DOHH2 (cell line): ENCODE results near the gene CCDC88B.
"Not testable (repeated sequence)": the region's sequence is repeated elsewhere in the genome, so short reads cannot be mapped to it uniquely, and the experiment has no call there.

Experiments
- H3F3A ChIP-seq: fragments of 200-600 bp; sonication (generic), shearing (Covaris generic); 2 replicates; pipeline ENCODE4 v1.6.0; 2016; ENCODE audit warnings: antibody characterized with exemption, mild to moderate bottlenecking; ENCODE audit not compliant: control insufficient read depth, insufficient read depth
- H3K27ac ChIP-seq: fragments of 200-600 bp; sonication (generic); 2 replicates; pipeline ENCODE4 v1.5.1; 2014; ENCODE audit warnings: low read depth, mild to moderate bottlenecking, low read length, moderate library complexity
- H3K27me3 ChIP-seq: fragments of 200-600 bp; sonication (generic); 2 replicates; pipeline ENCODE4 v1.6.1; 2014; ENCODE audit warnings: mild to moderate bottlenecking, low read length, mixed read lengths; ENCODE audit not compliant: control insufficient read depth
- H3K36me3 ChIP-seq: fragments of 200-600 bp; sonication (generic); 2 replicates; pipeline ENCODE4 v1.6.1; 2014; ENCODE audit warnings: mild to moderate bottlenecking, low read length, moderate library complexity, mixed read lengths; ENCODE audit not compliant: control insufficient read depth
- H3K4me1 ChIP-seq: fragments of 200-600 bp; sonication (generic); 2 replicates; pipeline ENCODE4 v1.6.1; 2014; ENCODE audit warnings: mild to moderate bottlenecking, low read length, mixed read lengths; ENCODE audit not compliant: control insufficient read depth
- H3K4me2 ChIP-seq: fragments of 200-600 bp; sonication (generic); 2 replicates; pipeline ENCODE4 v1.6.0; 2014; ENCODE audit warnings: mild to moderate bottlenecking, low read length, moderate library complexity
- H3K4me3 ChIP-seq: fragments of 200-600 bp; sonication (generic); 2 replicates; pipeline ENCODE4 v1.5.1; 2014; ENCODE audit warnings: mild to moderate bottlenecking, low read length, mixed read lengths
- H3K79me2 ChIP-seq: fragments of 200-600 bp; sonication (generic); 2 replicates; pipeline ENCODE4 v1.6.1; 2014; ENCODE audit warnings: mild to moderate bottlenecking, low read length, mixed read lengths; ENCODE audit not compliant: control insufficient read depth
- H3K9me2 ChIP-seq: fragments of 200-600 bp; sonication (generic); replicated peaks from 2 replicates; pipeline ENCODE4 v1.6.1; 2014; ENCODE audit warnings: mild to moderate bottlenecking, low read length, mixed read lengths; ENCODE audit not compliant: control insufficient read depth
- H3K9me3 ChIP-seq: fragments of 200-600 bp; sonication (generic); 2 replicates; pipeline ENCODE4 v1.6.1; 2014; ENCODE audit warnings: antibody characterized with exemption, low read length, mixed read lengths; ENCODE audit not compliant: control insufficient read depth, insufficient read depth
- H4K20me1 ChIP-seq: fragments of 200-600 bp; sonication (generic); 2 replicates; pipeline ENCODE4 v1.6.0; 2014; ENCODE audit warnings: low read depth, mild to moderate bottlenecking, antibody characterized with exemption, low read length, moderate library complexity; ENCODE audit not compliant: control insufficient read depth, insufficient read depth
- CTCF ChIP-seq: fragments of 200-600 bp; sonication (generic); IDR thresholded peaks from one replicate; pipeline ENCODE4 v1.5.1; 2014; ENCODE audit warnings: antibody characterized with exemption, mild to moderate bottlenecking, low read depth, low read length; ENCODE audit not compliant: poor library complexity, severe bottlenecking
- EZH2phosphoT487 ChIP-seq: fragments of 200-600 bp; sonication (generic); IDR thresholded peaks from 2 replicates; pipeline ENCODE4 v1.6.1; 2017; ENCODE audit warnings: borderline replicate concordance, mild to moderate bottlenecking, antibody characterized with exemption, low read length, moderate library complexity, mixed read lengths

The CCDC88B gene

GRCh38 chr11:64321533-64321932 is 18.5 kb upstream of the CCDC88B start:
- no peak overlapping the region for H3K4me2 ChIP-seq
- no peak overlapping the region for H3K4me3 ChIP-seq
- peaks cover 39% of the 10 kb centered on the region for H3K36me3 ChIP-seq
- H3K4me1 ChIP-seq = peaks cover 7% of the 10 kb centered on the region
- TF ChIP-seq CTCF (no peak), EZH2phosphoT487 (no peak)
- H3K79me2 ChIP-seq = peaks cover 23% of the 10 kb centered on the region
- H3K9me2 ChIP-seq = no peaks in the 10 kb centered on the region
- no peaks in the 10 kb centered on the region for H3K9me3 ChIP-seq
- no peak overlapping the region for H3K27ac ChIP-seq
- H3K27me3 ChIP-seq = no peaks in the 10 kb centered on the region
- no peaks in the 10 kb centered on the region for H4K20me1 ChIP-seq
- H3F3A ChIP-seq = peaks cover 13% of the 10 kb centered on the region

GRCh38 chr11:64322925-64323260 is 17.1 kb upstream of the CCDC88B start:
- peaks cover 7% of the 10 kb centered on the region; the same call in 1 of the 2 replicates for H3F3A ChIP-seq
- peaks cover 32% of the 10 kb centered on the region for H3K36me3 ChIP-seq
- H3K4me1 ChIP-seq = peaks cover 7% of the 10 kb centered on the region
- no peak overlapping the region for H3K4me2 ChIP-seq
- H3K27ac ChIP-seq = no peak overlapping the region
- peaks cover 16% of the 10 kb centered on the region for H3K79me2 ChIP-seq
- H3K4me3 ChIP-seq = no peak overlapping the region
- no peaks in the 10 kb centered on the region for H4K20me1 ChIP-seq
- no peaks in the 10 kb centered on the region for H3K9me3 ChIP-seq
- no peaks in the 10 kb centered on the region for H3K27me3 ChIP-seq
- H3K9me2 ChIP-seq = no peaks in the 10 kb centered on the region
- no peak for TF ChIP-seq EZH2phosphoT487
- TF ChIP-seq CTCF = no peak

GRCh38 chr11:64323373-64323772 is 16.6 kb upstream of the CCDC88B start:
- Histone ChIP-seq H3K4me3 (no peak overlapping the region), H3K27me3 (no peaks in the 10 kb centered on the region), H3K4me1 (peaks cover 7% of the 10 kb centered on the region), H3F3A (peaks cover 7% of the 10 kb centered on the region; the same call in 1 of the 2 replicates), H3K27ac (no peak overlapping the region), H3K36me3 (peaks cover 29% of the 10 kb centered on the region), H3K79me2 (peaks cover 13% of the 10 kb centered on the region), H4K20me1 (no peaks in the 10 kb centered on the region), H3K9me2 (no peaks in the 10 kb centered on the region), H3K4me2 (no peak overlapping the region), H3K9me3 (no peaks in the 10 kb centered on the region)
- no peak for TF ChIP-seq CTCF
- no peak for TF ChIP-seq EZH2phosphoT487

- not testable (repeated sequence) for H3K79me2 ChIP-seq, H3K9me3 ChIP-seq, H3K4me1 ChIP-seq, H3K27me3 ChIP-seq, H3K27ac ChIP-seq, H3F3A ChIP-seq, H3K4me3 ChIP-seq, H3K9me2 ChIP-seq, H4K20me1 ChIP-seq, H3K4me2 ChIP-seq
- peaks cover 29% of the 10 kb centered on the region for H3K36me3 ChIP-seq
These were observed 16.0 kb upstream of the CCDC88B start for GRCh38 chr11:64323984-64324383.
